ENCODE data around the gene CCNQ.
"Not testable (repeated sequence)": the region's sequence is repeated elsewhere in the genome, so short reads cannot be mapped to it uniquely, and the experiment has no call there.

CCNQ gene

GRCh38 chrX:153604666-153605380 is 5.9 kb upstream of the CCNQ start:
- H3K4me1 ChIP-seq (ENCODE audit: control insufficient read depth in 2 of 2, insufficient read depth in 2 of 2, low read length in 2 of 2); H3K36me3 ChIP-seq (ENCODE audit: control insufficient read depth in 2 of 2, insufficient read depth in 2 of 2, low read length in 2 of 2); H3K9me3 ChIP-seq (ENCODE audit: control insufficient read depth in 2 of 2, low read length in 2 of 2); H3K9ac ChIP-seq (ENCODE audit: low read depth in 1 of 2, low read length in 2 of 2); H3K27ac ChIP-seq (ENCODE audit: low read depth in 2 of 2, low read length in 2 of 2); H3K4me3 ChIP-seq (ENCODE audit: low read length in 2 of 2); H3K27me3 ChIP-seq (ENCODE audit: control insufficient read depth in 2 of 2, insufficient read depth in 2 of 2, low read length in 2 of 2): not testable (repeated sequence)

DNA sequence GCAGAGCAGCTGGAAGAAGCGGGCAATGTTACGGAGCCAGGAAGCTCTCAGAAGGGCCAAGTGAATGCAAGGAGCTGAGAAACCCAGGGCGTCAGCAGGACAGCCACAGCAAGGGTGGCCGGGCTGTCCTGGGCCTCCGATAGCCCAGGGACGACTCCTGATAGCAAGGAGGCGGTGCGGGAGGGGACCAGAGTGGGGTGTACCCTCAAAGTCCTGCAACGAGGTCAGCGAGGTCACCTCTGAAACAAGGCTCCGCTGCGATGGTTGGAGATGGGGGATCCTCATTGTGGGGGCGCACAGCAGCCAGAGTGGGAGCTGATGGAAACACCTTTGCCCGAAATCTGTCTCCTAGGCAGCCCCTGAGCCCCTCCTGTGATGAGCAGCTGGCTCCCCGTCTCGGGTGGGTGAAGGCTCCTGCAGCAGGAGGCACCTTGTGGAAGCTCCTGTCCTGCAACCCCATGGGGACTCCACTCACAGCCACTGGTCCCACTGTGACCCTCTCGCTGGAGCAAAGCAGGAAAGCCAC is 4.3 kb upstream of the CCNQ start:
- H3K27ac ChIP-seq (ENCODE audit: low read depth in 2 of 2, low read length in 2 of 2), result no peak overlapping the region
- H3K36me3 ChIP-seq (ENCODE audit: control insufficient read depth in 2 of 2, insufficient read depth in 2 of 2, low read length in 2 of 2), result no peaks in the 10 kb centered on the region
- peaks cover 2% of the 10 kb centered on the region in 2 donors for H3K27me3 ChIP-seq (ENCODE audit: control insufficient read depth in 2 of 2, insufficient read depth in 2 of 2, low read length in 2 of 2)
- H3K9ac ChIP-seq (ENCODE audit: low read depth in 1 of 2, low read length in 2 of 2), result no peak overlapping the region
- no peak overlapping the region for H3K4me3 ChIP-seq (ENCODE audit: low read length in 2 of 2)
- no peaks in the 10 kb centered on the region for H3K9me3 ChIP-seq (ENCODE audit: control insufficient read depth in 2 of 2, low read length in 2 of 2)
- peaks cover 0 to 4% of the 10 kb centered on the region in 2 donors for H3K4me1 ChIP-seq (ENCODE audit: control insufficient read depth in 2 of 2, insufficient read depth in 2 of 2, low read length in 2 of 2)

GRCh38 chrX:153602601-153603000 is 3.7 kb upstream of the CCNQ start:
- Histone ChIP-seq H3K27ac (ENCODE audit: low read depth in 2 of 2, low read length in 2 of 2) (no peak overlapping the region), H3K9me3 (ENCODE audit: control insufficient read depth in 2 of 2, low read length in 2 of 2) (no peaks in the 10 kb centered on the region), H3K4me1 (ENCODE audit: control insufficient read depth in 2 of 2, insufficient read depth in 2 of 2, low read length in 2 of 2) (peaks cover 0 to 5% of the 10 kb centered on the region in 2 donors), H3K27me3 (ENCODE audit: control insufficient read depth in 2 of 2, insufficient read depth in 2 of 2, low read length in 2 of 2) (peaks cover 2% of the 10 kb centered on the region in 2 donors), H3K9ac (ENCODE audit: low read depth in 1 of 2, low read length in 2 of 2) (no peak overlapping the region), H3K4me3 (ENCODE audit: low read length in 2 of 2) (no peak overlapping the region), H3K36me3 (ENCODE audit: control insufficient read depth in 2 of 2, insufficient read depth in 2 of 2, low read length in 2 of 2) (no peaks in the 10 kb centered on the region)

- H3K27me3 ChIP-seq (ENCODE audit: control insufficient read depth in 2 of 2, insufficient read depth in 2 of 2, low read length in 2 of 2), result peaks cover 2% of the 10 kb centered on the region in 2 donors
- H3K9me3 ChIP-seq (ENCODE audit: control insufficient read depth in 2 of 2, low read length in 2 of 2), result no peaks in the 10 kb centered on the region
- H3K36me3 ChIP-seq (ENCODE audit: control insufficient read depth in 2 of 2, insufficient read depth in 2 of 2, low read length in 2 of 2), result no peaks in the 10 kb centered on the region
- no peak overlapping the region for H3K27ac ChIP-seq (ENCODE audit: low read depth in 2 of 2, low read length in 2 of 2)
- no peak overlapping the region for H3K9ac ChIP-seq (ENCODE audit: low read depth in 1 of 2, low read length in 2 of 2)
- H3K4me3 ChIP-seq (ENCODE audit: low read length in 2 of 2), result no peak overlapping the region
- peaks cover 0 to 5% of the 10 kb centered on the region in 2 donors for H3K4me1 ChIP-seq (ENCODE audit: control insufficient read depth in 2 of 2, insufficient read depth in 2 of 2, low read length in 2 of 2)
Observed at GRCh38 chrX:153601511-153602110, 2.7 kb upstream of the CCNQ start.

GRCh38 chrX:153600921-153601320 is 2.0 kb upstream of the CCNQ start:
- Histone ChIP-seq H3K27me3 (ENCODE audit: control insufficient read depth in 2 of 2, insufficient read depth in 2 of 2, low read length in 2 of 2) (peaks cover 2% of the 10 kb centered on the region in 2 donors), H3K9ac (ENCODE audit: low read depth in 1 of 2, low read length in 2 of 2) (no peak overlapping the region), H3K27ac (ENCODE audit: low read depth in 2 of 2, low read length in 2 of 2) (no peak overlapping the region), H3K9me3 (ENCODE audit: control insufficient read depth in 2 of 2, low read length in 2 of 2) (no peaks in the 10 kb centered on the region), H3K4me3 (ENCODE audit: low read length in 2 of 2) (no peak overlapping the region), H3K4me1 (ENCODE audit: control insufficient read depth in 2 of 2, insufficient read depth in 2 of 2, low read length in 2 of 2) (peaks cover 0 to 5% of the 10 kb centered on the region in 2 donors), H3K36me3 (ENCODE audit: control insufficient read depth in 2 of 2, insufficient read depth in 2 of 2, low read length in 2 of 2) (no peaks in the 10 kb centered on the region)

- peaks cover 0 to 5% of the 10 kb centered on the region in 2 donors for H3K4me1 ChIP-seq (ENCODE audit: control insufficient read depth in 2 of 2, insufficient read depth in 2 of 2, low read length in 2 of 2)
- no peak overlapping the region for H3K27ac ChIP-seq (ENCODE audit: low read depth in 2 of 2, low read length in 2 of 2)
- peaks cover 2% of the 10 kb centered on the region in 2 donors for H3K27me3 ChIP-seq (ENCODE audit: control insufficient read depth in 2 of 2, insufficient read depth in 2 of 2, low read length in 2 of 2)
- no peaks in the 10 kb centered on the region for H3K9me3 ChIP-seq (ENCODE audit: control insufficient read depth in 2 of 2, low read length in 2 of 2)
- H3K4me3 ChIP-seq (ENCODE audit: low read length in 2 of 2), result peak overlapping the region; percentile 72 to 85
- no peaks in the 10 kb centered on the region for H3K36me3 ChIP-seq (ENCODE audit: control insufficient read depth in 2 of 2, insufficient read depth in 2 of 2, low read length in 2 of 2)
- H3K9ac ChIP-seq (ENCODE audit: low read depth in 1 of 2, low read length in 2 of 2), result peak overlapping the region; percentile 57 to 64
Observed at GRCh38 chrX:153600032-153600373, 1.1 kb upstream of the CCNQ start.

DNA sequence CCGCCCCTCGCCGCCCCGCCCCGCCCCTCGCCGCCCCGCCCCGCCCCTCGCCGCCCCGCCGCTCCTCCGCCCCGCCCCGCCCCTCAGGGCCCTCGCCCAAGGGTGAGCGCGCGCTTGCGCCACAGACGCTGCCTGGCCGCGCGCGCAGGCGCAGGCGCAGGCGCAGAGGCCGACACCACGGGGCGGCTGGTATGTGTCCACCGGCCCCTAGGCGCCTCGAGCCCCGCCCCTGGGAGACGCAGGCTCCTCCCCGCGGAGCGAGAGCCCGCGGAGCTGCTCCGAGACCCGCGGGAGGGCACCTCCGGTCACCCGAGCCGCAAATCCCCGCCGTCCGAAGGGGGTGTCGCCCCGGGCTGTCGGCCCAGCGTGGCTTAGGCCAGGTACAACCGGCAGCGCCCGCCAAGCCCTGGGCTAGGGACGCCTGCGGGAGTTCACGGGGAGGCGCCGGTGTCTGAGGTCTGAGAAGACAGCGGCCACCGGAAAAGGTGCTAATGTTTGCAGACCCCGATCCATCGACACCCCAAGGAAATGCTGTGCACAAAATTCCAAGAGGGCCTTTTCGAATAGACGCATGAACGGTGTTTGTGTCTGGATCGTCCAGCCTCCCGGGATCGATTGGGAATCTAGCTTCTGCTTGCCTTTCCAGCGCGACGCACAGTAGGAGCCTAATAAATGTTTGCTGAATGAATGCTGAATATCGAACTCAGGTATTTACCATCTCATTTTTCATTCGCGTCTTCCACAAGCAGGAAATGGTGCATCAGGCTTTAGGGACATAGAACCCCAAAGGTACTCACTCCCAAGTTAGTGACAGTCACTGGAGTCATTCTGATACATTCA is 473 bp upstream of the CCNQ start:
- peak overlapping the region; percentile 45 to 56 for H3K27ac ChIP-seq (ENCODE audit: low read depth in 2 of 2, low read length in 2 of 2)
- H3K9me3 ChIP-seq (ENCODE audit: control insufficient read depth in 2 of 2, low read length in 2 of 2), result no peaks in the 10 kb centered on the region
- no peaks in the 10 kb centered on the region for H3K36me3 ChIP-seq (ENCODE audit: control insufficient read depth in 2 of 2, insufficient read depth in 2 of 2, low read length in 2 of 2)
- peaks cover 0 to 5% of the 10 kb centered on the region in 2 donors for H3K4me1 ChIP-seq (ENCODE audit: control insufficient read depth in 2 of 2, insufficient read depth in 2 of 2, low read length in 2 of 2)
- H3K4me3 ChIP-seq (ENCODE audit: low read length in 2 of 2), result peak overlapping the region; percentile 72 to 85
- peaks cover 2% of the 10 kb centered on the region in 2 donors for H3K27me3 ChIP-seq (ENCODE audit: control insufficient read depth in 2 of 2, insufficient read depth in 2 of 2, low read length in 2 of 2)
- H3K9ac ChIP-seq (ENCODE audit: low read depth in 1 of 2, low read length in 2 of 2), result peak overlapping the region; percentile 57 to 64

DNA sequence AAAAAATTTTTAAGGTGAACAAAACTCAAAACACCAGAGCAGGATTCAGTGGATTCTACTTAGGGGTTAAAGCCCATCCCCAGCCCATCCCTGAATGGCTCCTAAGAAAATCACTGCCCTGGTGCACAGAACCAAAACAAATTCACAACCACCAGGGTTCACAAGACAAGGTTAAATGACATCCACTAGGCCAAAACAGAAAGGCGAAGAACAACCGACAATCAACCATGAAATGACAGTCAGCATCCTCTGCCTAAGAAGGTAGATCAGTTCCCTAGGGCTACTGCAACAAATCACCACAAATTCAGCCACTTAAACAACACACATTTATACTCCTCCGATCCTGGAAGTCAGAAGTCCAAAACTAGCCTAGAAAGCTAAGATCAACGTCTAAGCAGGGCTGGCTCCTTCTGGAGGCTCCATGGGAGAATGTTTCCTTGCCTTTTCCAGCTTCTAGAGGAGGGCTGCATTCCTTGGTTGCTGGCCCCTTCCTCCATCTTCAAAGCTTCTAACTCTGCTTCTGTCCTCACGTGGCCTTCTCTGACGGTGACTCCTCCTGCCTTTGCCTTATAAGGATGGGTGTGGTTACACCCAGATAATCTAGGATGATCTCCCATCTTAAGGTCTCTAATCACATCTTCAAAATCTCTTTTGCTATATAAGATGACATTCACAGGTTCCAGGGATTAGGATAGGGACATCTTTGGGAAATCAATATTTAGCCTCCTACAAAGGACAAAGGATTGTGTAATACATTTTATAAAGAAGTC is 1.8 kb downstream of the CCNQ start:
- Histone ChIP-seq H3K4me1 (ENCODE audit: control insufficient read depth in 2 of 2, insufficient read depth in 2 of 2, low read length in 2 of 2) (peaks cover 0 to 5% of the 10 kb centered on the region in 2 donors), H3K27ac (ENCODE audit: low read depth in 2 of 2, low read length in 2 of 2) (no peak overlapping the region)

GRCh38 chrX:153595859-153596857 is 2.8 kb downstream of the CCNQ start:
- Histone ChIP-seq H3K27me3 (ENCODE audit: control insufficient read depth in 2 of 2, insufficient read depth in 2 of 2, low read length in 2 of 2) (peaks cover 1 to 2% of the 10 kb centered on the region in 2 donors), H3K4me3 (ENCODE audit: low read length in 2 of 2) (no peak overlapping the region), H3K9ac (ENCODE audit: low read depth in 1 of 2, low read length in 2 of 2) (no peak overlapping the region), H3K27ac (ENCODE audit: low read depth in 2 of 2, low read length in 2 of 2) (no peak overlapping the region), H3K36me3 (ENCODE audit: control insufficient read depth in 2 of 2, insufficient read depth in 2 of 2, low read length in 2 of 2) (peaks cover 0 to 12% of the 10 kb centered on the region in 2 donors), H3K4me1 (ENCODE audit: control insufficient read depth in 2 of 2, insufficient read depth in 2 of 2, low read length in 2 of 2) (peaks cover 3 to 5% of the 10 kb centered on the region in 2 donors), H3K9me3 (ENCODE audit: control insufficient read depth in 2 of 2, low read length in 2 of 2) (no peaks in the 10 kb centered on the region)

More for the DNA sequence above, 1.8 kb downstream of the CCNQ start:
- Histone ChIP-seq H3K4me3 (ENCODE audit: low read length in 2 of 2) (no peak overlapping the region), H3K36me3 (ENCODE audit: control insufficient read depth in 2 of 2, insufficient read depth in 2 of 2, low read length in 2 of 2) (peaks cover 0 to 12% of the 10 kb centered on the region in 2 donors), H3K9ac (ENCODE audit: low read depth in 1 of 2, low read length in 2 of 2) (no peak overlapping the region), H3K9me3 (ENCODE audit: control insufficient read depth in 2 of 2, low read length in 2 of 2) (no peaks in the 10 kb centered on the region), H3K27me3 (ENCODE audit: control insufficient read depth in 2 of 2, insufficient read depth in 2 of 2, low read length in 2 of 2) (peaks cover 2% of the 10 kb centered on the region in 2 donors)

All from mucosa of rectum (tissue), 2 donors.